Trophoblast cell (in vitro differentiated cells and primary cell): Measurements from ENCODE around the gene PAM16.

Experiments used
- DNase-seq, 2 donors: peaks; one replicate each; pipeline ENCODE4 v3.0.0-alpha.2; 2016
- H2AFZ ChIP-seq: 2 replicates; pipeline ENCODE4 v1.6.1; 2013; ENCODE audit warnings: low read length, moderate library complexity, mild to moderate bottlenecking; ENCODE audit not compliant: insufficient read depth, poor library complexity
- H2AK5ac ChIP-seq: 2 replicates; pipeline ENCODE4 v1.6.1; 2013; ENCODE audit warnings: mild to moderate bottlenecking, low read length
- H2BK120ac ChIP-seq: 2 replicates; pipeline ENCODE4 v1.6.1; 2013; ENCODE audit warnings: low read length, mild to moderate bottlenecking, moderate library complexity; ENCODE audit not compliant: insufficient read depth, poor library complexity
- H2BK12ac ChIP-seq: 2 replicates; pipeline ENCODE4 v1.6.1; 2013; ENCODE audit warnings: mild to moderate bottlenecking, low read length, moderate library complexity
- H2BK5ac ChIP-seq: 2 replicates; pipeline ENCODE4 v1.6.1; 2013; ENCODE audit warnings: low read length, low read depth, moderate library complexity, mild to moderate bottlenecking; ENCODE audit not compliant: poor library complexity
- H3K14ac ChIP-seq: 2 replicates; pipeline ENCODE4 v1.6.1; 2013; ENCODE audit warnings: mild to moderate bottlenecking, low read length
- H3K18ac ChIP-seq: 2 replicates; pipeline ENCODE4 v1.6.1; 2013; ENCODE audit warnings: mild to moderate bottlenecking, low read length
- H3K23ac ChIP-seq: 2 replicates; pipeline ENCODE4 v1.6.1; 2013; ENCODE audit warnings: low read length
- H3K27ac ChIP-seq: 2 replicates; pipeline ENCODE4 v1.5.1; 2013; ENCODE audit warnings: low read depth, mild to moderate bottlenecking, inconsistent platforms, low read length, moderate library complexity
- H3K27me3 ChIP-seq: 2 replicates; pipeline ENCODE4 v1.6.1; 2013; ENCODE audit warnings: inconsistent platforms, mild to moderate bottlenecking, low read length, moderate library complexity; ENCODE audit not compliant: insufficient read depth
- H3K36me3 ChIP-seq, 2 experiments: 1 replicate in 1 of 2; 2 replicates in 1 of 2; pipeline ENCODE4 v1.6.1; 2013; ENCODE audit warnings: low read length in 2 of 2, mild to moderate bottlenecking in 2 of 2, moderate library complexity in 1 of 2; ENCODE audit not compliant: insufficient read depth in 2 of 2, control insufficient read depth in 1 of 2
- H3K4ac ChIP-seq: 2 replicates; pipeline ENCODE4 v1.6.1; 2013; ENCODE audit warnings: low read depth, mild to moderate bottlenecking, low read length, moderate library complexity
- H3K4me1 ChIP-seq, 2 experiments: 1 replicate in 1 of 2; 2 replicates in 1 of 2; pipeline ENCODE4 v1.6.1; 2013; ENCODE audit warnings: low read length in 2 of 2, mild to moderate bottlenecking in 2 of 2, moderate library complexity in 1 of 2; ENCODE audit not compliant: insufficient read depth in 2 of 2, control insufficient read depth in 1 of 2
- H3K4me2 ChIP-seq: 2 replicates; pipeline ENCODE4 v1.6.1; 2013; ENCODE audit warnings: inconsistent platforms, mild to moderate bottlenecking, low read length, moderate library complexity
- H3K4me3 ChIP-seq: 2 replicates; pipeline ENCODE4 v1.5.1; 2013; ENCODE audit warnings: mild to moderate bottlenecking, low read depth, low read length, inconsistent platforms
- H3K79me1 ChIP-seq: one replicate; pipeline ENCODE4 v1.6.1; 2013; ENCODE audit warnings: low read length
- H3K79me2 ChIP-seq: 2 replicates; pipeline ENCODE4 v1.6.1; 2013; ENCODE audit warnings: low read length, mild to moderate bottlenecking; ENCODE audit not compliant: control insufficient read depth, insufficient read depth, poor library complexity
- H3K9ac ChIP-seq: 2 replicates; pipeline ENCODE4 v1.6.1; 2013; ENCODE audit warnings: mild to moderate bottlenecking, low read length
- H3K9me3 ChIP-seq: 2 replicates; pipeline ENCODE4 v1.6.1; 2013; ENCODE audit warnings: low read depth, mild to moderate bottlenecking, control low read depth, inconsistent platforms, low read length; ENCODE audit not compliant: insufficient read depth
- H4K12ac ChIP-seq: 2 replicates; pipeline ENCODE4 v1.6.1; 2013; ENCODE audit warnings: low read depth, mild to moderate bottlenecking, low read length, moderate library complexity
- H4K8ac ChIP-seq: 2 replicates; pipeline ENCODE4 v1.6.1; 2013; ENCODE audit warnings: low read depth, mild to moderate bottlenecking, low read length, moderate library complexity
- H4K91ac ChIP-seq: one replicate; pipeline ENCODE4 v1.6.1; 2013; ENCODE audit warnings: low read depth, mild to moderate bottlenecking, low read length, moderate library complexity
- WGBS: extraction: QIAGEN DNeasy Blood & Tissue Kit; methylation state at CpG from one replicate; pipeline ENCODE4 v1.1.7; 2013; ENCODE audit warnings: missing lambda C conversion rate; ENCODE audit not compliant: insufficient read length, insufficient coverage; ENCODE audit errors: extremely low coverage; 5-methylcytosine and 5-hydroxymethylcytosine counted together

Gene PAM16

GRCh38 chr16:4321286-4322120 lies 29.6 kb downstream of the PAM16 start:
- no peak overlapping the region for H3K4me2 ChIP-seq
- DNase-seq: no peak
- no peak overlapping the region for H2BK5ac ChIP-seq
- no peak overlapping the region for H4K8ac ChIP-seq
- no peaks in the 10 kb centered on the region for H3K9me3 ChIP-seq
- no peak overlapping the region for H2AK5ac ChIP-seq
- WGBS: no CpG with 5 or more reads among the region's 19 CpGs
- H3K79me2 ChIP-seq: peaks cover 7% of the 10 kb centered on the region
- H3K23ac ChIP-seq: no peak overlapping the region
- no peak overlapping the region for H4K12ac ChIP-seq
- H2AFZ ChIP-seq: no peak overlapping the region
- H3K36me3 ChIP-seq: peaks cover 0 to 2% of the 10 kb centered on the region in 2 experiments
- no peak overlapping the region for H2BK120ac ChIP-seq
- peak overlapping the region; percentile 69 for H4K91ac ChIP-seq
- H3K4me3 ChIP-seq: no peak overlapping the region
- H3K4me1 ChIP-seq: peaks cover 43 to 57% of the 10 kb centered on the region in 2 experiments
- no peak overlapping the region for H3K14ac ChIP-seq
- H3K9ac ChIP-seq: no peak overlapping the region
- no peaks in the 10 kb centered on the region for H3K27me3 ChIP-seq
- no peak overlapping the region for H3K27ac ChIP-seq
- H2BK12ac ChIP-seq: no peak overlapping the region
- H3K4ac ChIP-seq: peak overlapping the region; percentile 38
- peaks cover 13% of the 10 kb centered on the region for H3K79me1 ChIP-seq
- H3K18ac ChIP-seq: peak overlapping the region; percentile 28

GRCh38 chr16:4320571-4321137 lies 30.5 kb downstream of the PAM16 start:
- no peak overlapping the region for H4K12ac ChIP-seq
- peak overlapping the region; percentile 20 for H3K14ac ChIP-seq
- no peak overlapping the region for H2BK5ac ChIP-seq
- H3K4me1 ChIP-seq: peaks cover 43 to 58% of the 10 kb centered on the region in 2 experiments
- no peak for DNase-seq
- H4K8ac ChIP-seq: peak overlapping the region; percentile 12
- no peak overlapping the region for H3K23ac ChIP-seq
- no peaks in the 10 kb centered on the region for H3K9me3 ChIP-seq
- peak overlapping the region; percentile 69 for H4K91ac ChIP-seq
- H3K36me3 ChIP-seq: peaks cover 0 to 2% of the 10 kb centered on the region in 2 experiments
- peak overlapping the region; percentile 38 for H3K4ac ChIP-seq
- WGBS: no CpG with 5 or more reads among the region's 16 CpGs
- H2AFZ ChIP-seq: no peak overlapping the region
- H3K27me3 ChIP-seq: no peaks in the 10 kb centered on the region
- H2BK120ac ChIP-seq: peak overlapping the region; percentile 12
- no peak overlapping the region for H2BK12ac ChIP-seq
- H3K4me3 ChIP-seq: no peak overlapping the region
- H3K18ac ChIP-seq: peak overlapping the region; percentile 44
- H3K4me2 ChIP-seq: no peak overlapping the region
- H3K79me2 ChIP-seq: peaks cover 11% of the 10 kb centered on the region
- peaks cover 17% of the 10 kb centered on the region for H3K79me1 ChIP-seq
- no peak overlapping the region for H3K9ac ChIP-seq
- no peak overlapping the region for H3K27ac ChIP-seq
- H2AK5ac ChIP-seq: no peak overlapping the region

GRCh38 chr16:4319454-4320421 lies 31.4 kb downstream of the PAM16 start:
- DNase-seq: no peak
- peak overlapping the region; percentile 73 for H3K18ac ChIP-seq
- no peak overlapping the region for H2AFZ ChIP-seq
- H3K9ac ChIP-seq: no peak overlapping the region
- H3K36me3 ChIP-seq: peaks cover 0 to 2% of the 10 kb centered on the region in 2 experiments
- no peak overlapping the region for H3K4me2 ChIP-seq
- no CpG with 5 or more reads among the region's 37 CpGs for WGBS
- H3K4me1 ChIP-seq: peaks cover 46 to 61% of the 10 kb centered on the region in 2 experiments
- no peak overlapping the region for H3K4me3 ChIP-seq
- peak overlapping the region; percentile 69 for H4K91ac ChIP-seq
- no peak overlapping the region for H2BK5ac ChIP-seq
- no peak overlapping the region for H2BK120ac ChIP-seq
- H3K4ac ChIP-seq: peak overlapping the region; percentile 66
- H3K27ac ChIP-seq: no peak overlapping the region
- H4K12ac ChIP-seq: peak overlapping the region; percentile 55
- H3K27me3 ChIP-seq: no peaks in the 10 kb centered on the region
- H3K79me2 ChIP-seq: peaks cover 15% of the 10 kb centered on the region
- H3K23ac ChIP-seq: no peak overlapping the region
- H4K8ac ChIP-seq: peak overlapping the region; percentile 19
- peak overlapping the region; percentile 53 for H2BK12ac ChIP-seq
- peak overlapping the region; percentile 54 for H3K14ac ChIP-seq
- H3K79me1 ChIP-seq: peaks cover 23% of the 10 kb centered on the region
- H3K9me3 ChIP-seq: no peaks in the 10 kb centered on the region
- H2AK5ac ChIP-seq: peak overlapping the region; percentile 71

GRCh38 chr16:4318967-4319366 lies 32.2 kb downstream of the PAM16 start:
- no CpG with 5 or more reads among the region's 5 CpGs for WGBS
- H2AFZ ChIP-seq: no peak overlapping the region
- no peak overlapping the region for H3K27ac ChIP-seq
- H3K4ac ChIP-seq: peak overlapping the region; percentile 4
- no peak overlapping the region for H3K14ac ChIP-seq
- no peak overlapping the region for H3K4me3 ChIP-seq
- no peak overlapping the region for H4K8ac ChIP-seq
- H2BK120ac ChIP-seq: no peak overlapping the region
- H3K4me2 ChIP-seq: no peak overlapping the region
- H3K27me3 ChIP-seq: no peaks in the 10 kb centered on the region
- H3K23ac ChIP-seq: no peak overlapping the region
- peak overlapping the region; percentile 28 for H3K18ac ChIP-seq
- H3K4me1 ChIP-seq: peaks cover 45 to 57% of the 10 kb centered on the region in 2 experiments
- H3K79me1 ChIP-seq: peaks cover 26% of the 10 kb centered on the region
- no peak overlapping the region for H4K12ac ChIP-seq
- no peak overlapping the region for H3K9ac ChIP-seq
- peak overlapping the region; percentile 69 for H4K91ac ChIP-seq
- H3K9me3 ChIP-seq: no peaks in the 10 kb centered on the region
- no peak overlapping the region for H2BK12ac ChIP-seq
- peaks cover 0 to 2% of the 10 kb centered on the region in 2 experiments for H3K36me3 ChIP-seq
- H3K79me2 ChIP-seq: peaks cover 15% of the 10 kb centered on the region
- H2AK5ac ChIP-seq: no peak overlapping the region
- no peak overlapping the region for H2BK5ac ChIP-seq
- DNase-seq: no peak
